Measurements from ENCODE around the gene SMARCAL1.

GRCh38 chr2:216527600-216527999, 115.3 kb downstream of the SMARCAL1 start:
- TF ChIP-seq EZH2 (IDR thresholded peaks at IDR 0.05), result no peak
- TF ChIP-seq POLR2AphosphoS5 (IDR thresholded peaks at IDR 0.05; ENCODE audit: borderline replicate concordance, low read depth, low read length), result no peak
